ENCODE data around the gene MYL10. TPM values are rescaled to one million over a fixed set of nuclear protein-coding genes. Genes with fewer than 3 reads are reported as not detected.

The MYL10 gene
- total and polyA plus RNA-seq, 11 donors: not detected

DNA sequence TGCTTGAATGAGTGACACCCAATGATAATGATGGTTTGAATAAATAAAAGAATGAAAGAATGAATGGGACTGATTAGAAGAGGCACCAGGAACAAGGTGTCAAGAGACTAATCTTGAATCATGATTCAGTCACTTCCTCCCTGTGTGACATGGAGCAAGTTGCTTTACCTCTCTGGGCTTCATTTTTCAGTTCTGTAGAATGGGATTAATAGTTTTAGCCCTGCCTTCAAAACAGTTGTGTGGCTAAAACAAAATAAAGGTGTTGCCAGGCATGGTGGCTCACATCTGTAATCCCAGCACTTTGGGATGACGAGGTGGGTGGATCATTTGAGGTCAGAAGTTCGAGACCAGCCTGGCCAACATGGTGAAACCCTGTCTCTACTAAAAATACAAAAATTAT is 37.6 kb downstream of the MYL10 start:
- intact Hi-C loops (cut with DNase I): no loop called here
- H3K27me3 ChIP-seq: no peaks in the 10 kb centered on the region
- no peaks in the 10 kb centered on the region for H3K36me3 ChIP-seq
- TF ChIP-seq POLR2A (IDR thresholded peaks at IDR 0.05): no peak
- TF ChIP-seq, protein P1, sequence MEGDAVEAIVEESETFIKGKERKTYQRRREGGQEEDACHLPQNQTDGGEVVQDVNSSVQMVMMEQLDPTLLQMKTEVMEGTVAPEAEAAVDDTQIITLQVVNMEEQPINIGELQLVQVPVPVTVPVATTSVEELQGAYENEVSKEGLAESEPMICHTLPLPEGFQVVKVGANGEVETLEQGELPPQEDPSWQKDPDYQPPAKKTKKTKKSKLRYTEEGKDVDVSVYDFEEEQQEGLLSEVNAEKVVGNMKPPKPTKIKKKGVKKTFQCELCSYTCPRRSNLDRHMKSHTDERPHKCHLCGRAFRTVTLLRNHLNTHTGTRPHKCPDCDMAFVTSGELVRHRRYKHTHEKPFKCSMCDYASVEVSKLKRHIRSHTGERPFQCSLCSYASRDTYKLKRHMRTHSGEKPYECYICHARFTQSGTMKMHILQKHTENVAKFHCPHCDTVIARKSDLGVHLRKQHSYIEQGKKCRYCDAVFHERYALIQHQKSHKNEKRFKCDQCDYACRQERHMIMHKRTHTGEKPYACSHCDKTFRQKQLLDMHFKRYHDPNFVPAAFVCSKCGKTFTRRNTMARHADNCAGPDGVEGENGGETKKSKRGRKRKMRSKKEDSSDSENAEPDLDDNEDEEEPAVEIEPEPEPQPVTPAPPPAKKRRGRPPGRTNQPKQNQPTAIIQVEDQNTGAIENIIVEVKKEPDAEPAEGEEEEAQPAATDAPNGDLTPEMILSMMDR (IDR thresholded peaks at IDR 0.05): no peak
- 91 to 95% (median 93%) methylated on average over 2 of the region's 2 CpGs for WGBS, 4 donors
- no peak for ATAC-seq
- H3K4me3 ChIP-seq: no peak overlapping the region
- no peak for DNase-seq
- no peaks in the 10 kb centered on the region for H3K4me1 ChIP-seq
- no peaks in the 10 kb centered on the region for H3K9me3 ChIP-seq
- no peak overlapping the region for H3K27ac ChIP-seq

DNA sequence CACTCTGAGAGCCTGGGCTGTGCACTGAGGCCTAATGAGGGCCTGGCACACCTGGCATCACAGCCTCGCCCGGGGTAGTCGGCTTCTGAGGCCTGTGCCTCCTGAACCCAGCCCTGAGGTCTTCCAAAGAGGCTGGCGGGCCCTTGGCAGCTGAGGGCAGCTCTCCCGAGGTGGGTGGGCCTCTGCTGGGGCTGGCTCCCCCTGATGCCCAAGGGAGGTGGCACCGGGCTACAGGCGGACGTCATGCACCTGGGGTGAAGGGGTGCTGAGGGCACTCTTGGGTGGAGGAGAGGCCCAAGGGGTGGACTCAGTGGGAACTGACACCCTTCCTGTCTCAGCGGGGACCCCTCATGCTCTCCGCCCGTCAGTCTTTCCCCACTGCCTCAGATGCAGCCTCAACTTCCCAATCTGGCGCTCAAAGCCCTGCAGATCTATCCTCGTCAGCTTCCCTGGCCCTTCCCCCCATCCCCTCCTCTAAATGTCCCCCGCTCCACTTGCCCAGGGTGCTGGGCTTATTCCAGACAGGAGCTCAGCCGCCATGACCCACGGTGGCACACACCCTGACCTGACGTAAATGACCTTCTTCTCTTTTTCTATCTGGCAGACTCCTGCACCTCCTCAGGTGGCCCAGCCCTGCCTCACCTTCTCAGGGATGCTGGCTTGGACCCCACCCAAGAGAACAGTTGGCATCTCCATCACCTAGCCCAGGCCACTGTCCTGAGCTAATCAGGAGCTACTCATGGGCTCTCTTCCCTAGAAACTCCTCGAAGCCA is 38.2 kb downstream of the MYL10 start:
- DNase-seq: peak in 1 of 5 donors; percentile 10
- H3K36me3 ChIP-seq: no peaks in the 10 kb centered on the region
- no peaks in the 10 kb centered on the region for H3K27me3 ChIP-seq
- no peaks in the 10 kb centered on the region for H3K4me1 ChIP-seq
- ATAC-seq: no peak
- H3K27ac ChIP-seq: no peak overlapping the region
- no peak for TF ChIP-seq POLR2A (IDR thresholded peaks at IDR 0.05)
- TF ChIP-seq, protein P1 (IDR thresholded peaks at IDR 0.05): no peak
- WGBS, 4 donors: 88 to 92% (median 91%) methylated on average over 17 to 18 of the region's 18 CpGs
- no peak overlapping the region for H3K4me3 ChIP-seq
- H3K9me3 ChIP-seq: no peaks in the 10 kb centered on the region
- intact Hi-C loops (cut with DNase I): no loop called here

DNA sequence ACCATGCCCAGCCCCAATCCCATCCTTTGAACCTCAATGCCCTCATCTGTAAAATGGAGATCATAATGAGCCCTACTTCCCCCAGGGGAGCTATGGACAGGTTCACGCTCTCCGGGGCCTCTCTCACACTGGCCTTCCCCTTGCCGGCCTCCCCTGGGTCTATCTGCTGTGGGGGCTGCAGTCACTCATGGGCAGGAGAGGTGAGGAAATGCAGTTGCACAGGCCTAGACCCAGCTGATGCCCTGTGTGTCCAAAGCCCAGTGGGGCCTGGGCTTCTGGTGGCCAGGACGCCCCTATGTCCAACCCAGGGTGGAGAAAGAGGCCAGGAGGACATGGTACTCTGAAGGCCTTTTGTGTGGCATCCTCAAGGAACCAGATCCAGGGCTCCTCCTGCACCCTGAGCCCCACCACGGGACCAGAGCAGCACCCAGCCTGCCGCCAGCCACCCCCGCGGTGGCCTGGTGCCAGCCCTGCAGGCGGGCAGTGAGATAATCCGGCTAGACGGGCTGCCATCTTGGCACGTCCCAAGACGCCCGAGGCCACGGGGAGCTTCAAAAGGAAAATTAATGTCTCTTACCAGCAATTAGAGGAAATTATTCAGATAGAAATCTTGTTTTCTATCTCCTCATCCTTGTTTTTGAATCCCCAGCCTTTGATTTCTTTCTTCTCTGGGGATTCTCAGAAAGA is 39.0 kb downstream of the MYL10 start:
- no peaks in the 10 kb centered on the region for H3K4me1 ChIP-seq
- H3K36me3 ChIP-seq: no peaks in the 10 kb centered on the region
- 79 to 88% (median 80%) methylated on average over 15 of the region's 15 CpGs for WGBS, 4 donors
- ATAC-seq: no peak
- TF ChIP-seq, protein P1 (IDR thresholded peaks at IDR 0.05): no peak
- TF ChIP-seq POLR2A (IDR thresholded peaks at IDR 0.05): no peak
- DNase-seq: peak in 1 of 5 donors; percentile 4
- no peak overlapping the region for H3K4me3 ChIP-seq
- no peaks in the 10 kb centered on the region for H3K27me3 ChIP-seq
- no peaks in the 10 kb centered on the region for H3K9me3 ChIP-seq
- no peak overlapping the region for H3K27ac ChIP-seq
- intact Hi-C loops (cut with DNase I): no loop called here

DNA sequence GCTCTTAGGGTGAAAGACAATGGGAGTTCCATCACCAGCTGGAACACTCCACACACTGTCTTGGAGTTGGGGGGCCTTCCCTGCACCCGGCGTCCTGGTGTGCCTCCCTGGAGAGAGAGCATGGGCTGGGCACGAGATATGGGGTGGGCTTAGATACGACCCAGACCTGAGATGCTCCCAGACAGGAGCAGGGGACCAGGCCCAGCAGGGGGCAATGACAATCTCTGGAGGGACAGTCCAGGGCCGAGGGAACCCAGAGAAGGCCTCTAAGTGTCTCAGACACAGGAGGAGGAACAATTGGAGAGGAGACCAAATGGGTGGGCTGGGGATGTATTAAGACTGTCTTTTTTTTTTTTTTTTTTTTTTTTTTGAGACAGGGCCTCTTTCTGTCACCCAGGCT is 40.0 kb downstream of the MYL10 start:
- 69 to 75% (median 74%) methylated on average over 5 of the region's 5 CpGs for WGBS, 4 donors
- no peaks in the 10 kb centered on the region for H3K4me1 ChIP-seq
- no peak overlapping the region for H3K4me3 ChIP-seq
- ATAC-seq (no peak), DNase-seq (peak in 1 of 5 donors; percentile 8)
- no peak overlapping the region for H3K27ac ChIP-seq
- H3K36me3 ChIP-seq: no peaks in the 10 kb centered on the region
- TF ChIP-seq POLR2A (IDR thresholded peaks at IDR 0.05): no peak
- TF ChIP-seq, protein P1 (IDR thresholded peaks at IDR 0.05): no peak
- intact Hi-C loops (cut with DNase I): no loop called here
- no peaks in the 10 kb centered on the region for H3K27me3 ChIP-seq
- H3K9me3 ChIP-seq: no peaks in the 10 kb centered on the region

All from heart left ventricle (tissue), 16 donors.